Adipocyte (in vitro differentiated cells): ENCODE measurements around the gene SNX32.
A peak's percentile ranks its signal among the peaks of the same experiment; 100 is the strongest.

Experiments
- DNase-seq: peaks from one replicate; pipeline ENCODE4 v3.0.0-alpha.2; 2015; ENCODE audit warnings: low read depth
- H3K27me3 ChIP-seq: replicated peaks from 2 replicates; pipeline ENCODE4 v1.7.0; 2013; ENCODE audit warnings: mild to moderate bottlenecking, low read length, moderate library complexity; ENCODE audit not compliant: control insufficient read depth, insufficient read depth
- H3K36me3 ChIP-seq: 2 replicates; pipeline ENCODE4 v1.7.0; 2013; ENCODE audit warnings: low read length, mild to moderate bottlenecking, moderate library complexity; ENCODE audit not compliant: control insufficient read depth, insufficient read depth, severe bottlenecking
- H3K4me1 ChIP-seq: 2 replicates; pipeline ENCODE4 v1.7.0; 2013; ENCODE audit warnings: mild to moderate bottlenecking, low read length, moderate library complexity; ENCODE audit not compliant: control insufficient read depth, insufficient read depth
- H3K4me3 ChIP-seq: 2 replicates; pipeline ENCODE4 v1.7.0; 2013; ENCODE audit warnings: mild to moderate bottlenecking, low read length, moderate library complexity
- H3K9ac ChIP-seq: 2 replicates; pipeline ENCODE4 v1.7.0; 2013; ENCODE audit warnings: mild to moderate bottlenecking, low read length, moderate library complexity
- H3K9me3 ChIP-seq: 2 replicates; pipeline ENCODE4 v1.7.0; 2013; ENCODE audit warnings: mild to moderate bottlenecking, low read length, moderate library complexity; ENCODE audit not compliant: control insufficient read depth

Gene SNX32

DNA sequence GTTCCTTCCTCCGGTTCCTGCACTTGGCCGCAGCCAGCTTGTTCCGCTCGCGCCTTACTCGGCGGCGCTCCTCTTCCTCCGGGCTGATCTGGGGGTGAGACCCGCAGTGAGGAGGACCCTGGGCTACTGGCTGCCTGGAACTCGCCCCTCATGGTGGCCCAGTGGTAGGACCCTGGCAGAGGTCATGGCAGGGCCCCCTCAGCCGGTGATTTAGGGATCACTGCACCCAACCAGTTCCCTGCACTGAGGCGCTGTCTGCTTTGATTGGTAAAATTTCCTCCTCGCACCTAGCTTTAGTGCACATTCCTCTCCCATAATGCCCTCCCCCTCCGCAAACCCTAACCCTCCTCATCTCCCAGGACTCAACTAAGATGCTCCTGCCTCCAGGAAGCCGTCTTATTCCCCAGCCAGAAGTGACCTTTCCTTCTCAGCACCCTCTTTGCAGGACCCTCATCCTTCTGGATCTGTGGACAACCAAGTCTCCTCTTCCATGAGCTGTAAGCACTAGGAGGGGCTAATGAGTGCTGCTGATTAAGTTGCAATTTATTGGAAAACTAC lies 60.4 kb downstream of the SNX32 start:
- H3K4me1 ChIP-seq = peaks cover 63% of the 10 kb centered on the region
- no peak for DNase-seq
- peaks cover 38% of the 10 kb centered on the region for H3K36me3 ChIP-seq
- peak overlapping the region; percentile 78 for H3K9ac ChIP-seq
- no peaks in the 10 kb centered on the region for H3K9me3 ChIP-seq
- no peak overlapping the region for H3K4me3 ChIP-seq
- H3K27me3 ChIP-seq = no peaks in the 10 kb centered on the region

DNA sequence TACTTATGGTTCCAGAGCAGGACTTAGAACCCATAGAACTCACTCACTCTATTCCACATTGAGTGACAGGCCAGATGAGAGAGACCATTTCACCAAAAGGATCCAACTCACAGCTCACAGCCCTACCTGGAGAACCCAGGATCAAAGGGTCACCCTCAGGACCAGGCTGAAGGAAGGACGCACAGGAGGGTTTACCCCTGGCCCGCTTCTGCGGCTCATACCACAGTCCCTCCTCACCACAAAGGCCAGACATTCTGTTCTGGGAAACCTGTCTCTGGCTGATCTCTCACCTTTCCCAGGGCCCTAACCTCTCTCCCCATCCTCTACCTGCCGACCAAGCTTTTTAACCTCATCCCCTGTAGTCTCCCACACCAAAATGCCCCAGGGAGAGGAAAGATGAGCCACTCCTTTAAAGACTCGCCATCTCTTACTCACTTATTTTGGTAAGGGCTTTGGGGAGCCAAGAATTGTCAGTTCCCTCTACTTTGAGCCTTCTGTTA lies 61.8 kb downstream of the SNX32 start:
- peak overlapping the region; percentile 91 for H3K9ac ChIP-seq
- H3K9me3 ChIP-seq = no peaks in the 10 kb centered on the region
- no peak for DNase-seq
- peaks cover 38% of the 10 kb centered on the region for H3K36me3 ChIP-seq
- no peaks in the 10 kb centered on the region for H3K27me3 ChIP-seq
- no peak overlapping the region for H3K4me3 ChIP-seq
- peaks cover 54% of the 10 kb centered on the region for H3K4me1 ChIP-seq

DNA sequence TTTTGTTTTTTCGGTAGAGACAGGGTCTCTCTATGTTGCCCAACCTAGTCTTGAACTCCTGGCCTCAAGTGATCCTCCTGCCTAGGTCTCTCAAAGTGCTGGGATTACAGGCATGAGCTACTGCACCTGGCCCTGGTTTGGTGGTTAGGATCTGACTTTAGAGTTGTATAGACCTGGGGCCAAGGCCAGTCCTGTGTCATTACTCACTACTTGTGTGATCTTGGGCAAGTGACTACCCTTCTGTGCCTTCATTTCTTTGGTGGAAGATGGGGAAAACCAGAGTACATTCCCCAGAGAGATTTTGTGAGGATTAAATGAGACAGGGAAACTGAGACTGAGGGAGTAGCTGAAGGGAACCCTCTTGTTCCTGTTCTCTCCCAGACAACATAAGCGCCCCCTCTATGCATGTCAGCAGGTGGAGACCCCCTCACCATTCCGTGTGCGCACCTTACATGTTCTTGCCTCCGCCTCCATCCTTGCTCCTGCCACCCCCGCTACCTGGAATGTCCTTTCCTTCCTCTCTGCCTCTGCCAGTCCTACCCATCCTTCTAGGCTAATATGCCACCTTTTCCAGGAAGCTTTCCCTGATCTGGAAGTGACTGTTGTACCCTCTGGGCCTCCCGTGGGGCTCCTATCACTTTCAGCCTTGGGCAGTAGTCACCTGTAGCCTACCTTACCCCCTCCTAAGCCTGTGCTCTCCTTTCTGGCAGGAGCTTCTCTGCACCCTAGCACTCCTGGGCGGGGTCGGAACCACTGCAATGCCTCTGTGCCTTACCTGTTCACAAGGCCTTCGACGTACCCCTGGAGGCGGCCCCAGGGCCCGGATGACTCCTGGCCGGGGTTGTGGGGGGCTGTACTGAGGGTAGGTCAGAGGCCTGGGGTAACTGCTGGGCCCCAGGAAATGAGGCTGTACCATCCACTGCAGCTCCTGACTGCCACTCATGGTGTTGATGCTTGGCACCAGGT lies 62.6 kb downstream of the SNX32 start:
- Histone ChIP-seq H3K36me3 (peaks cover 38% of the 10 kb centered on the region), H3K27me3 (no peaks in the 10 kb centered on the region), H3K9ac (peak overlapping the region; percentile 91), H3K4me1 (peaks cover 62% of the 10 kb centered on the region), H3K9me3 (no peaks in the 10 kb centered on the region), H3K4me3 (peak overlapping the region; percentile 74)
- no peak for DNase-seq

DNA sequence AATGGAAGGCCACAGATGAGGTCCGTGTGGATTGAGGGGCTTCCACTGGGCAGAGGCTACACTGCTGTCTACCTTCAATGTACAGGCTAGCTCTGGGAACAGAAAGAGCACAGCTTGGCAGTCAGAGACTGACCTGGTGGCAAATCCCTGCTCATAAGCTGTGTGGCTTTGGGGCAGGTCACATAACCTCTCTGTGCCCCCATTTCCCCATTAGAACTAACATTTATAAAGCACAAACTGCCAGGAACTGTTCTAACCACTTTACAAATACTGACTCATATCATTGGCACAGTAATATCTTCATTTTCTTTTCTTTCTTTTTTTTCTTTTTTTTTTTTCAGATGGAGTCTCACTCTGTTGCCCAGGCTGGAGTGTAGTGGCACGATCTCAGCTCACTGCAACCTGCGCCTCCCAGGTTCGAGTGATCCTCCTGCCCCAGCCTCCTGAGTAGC lies 63.3 kb downstream of the SNX32 start:
- Histone ChIP-seq H3K36me3 (peaks cover 36% of the 10 kb centered on the region), H3K4me3 (peak overlapping the region; percentile 74), H3K9ac (peak overlapping the region; percentile 91), H3K4me1 (peaks cover 64% of the 10 kb centered on the region), H3K27me3 (no peaks in the 10 kb centered on the region), H3K9me3 (no peaks in the 10 kb centered on the region)
- no peak for DNase-seq

DNA sequence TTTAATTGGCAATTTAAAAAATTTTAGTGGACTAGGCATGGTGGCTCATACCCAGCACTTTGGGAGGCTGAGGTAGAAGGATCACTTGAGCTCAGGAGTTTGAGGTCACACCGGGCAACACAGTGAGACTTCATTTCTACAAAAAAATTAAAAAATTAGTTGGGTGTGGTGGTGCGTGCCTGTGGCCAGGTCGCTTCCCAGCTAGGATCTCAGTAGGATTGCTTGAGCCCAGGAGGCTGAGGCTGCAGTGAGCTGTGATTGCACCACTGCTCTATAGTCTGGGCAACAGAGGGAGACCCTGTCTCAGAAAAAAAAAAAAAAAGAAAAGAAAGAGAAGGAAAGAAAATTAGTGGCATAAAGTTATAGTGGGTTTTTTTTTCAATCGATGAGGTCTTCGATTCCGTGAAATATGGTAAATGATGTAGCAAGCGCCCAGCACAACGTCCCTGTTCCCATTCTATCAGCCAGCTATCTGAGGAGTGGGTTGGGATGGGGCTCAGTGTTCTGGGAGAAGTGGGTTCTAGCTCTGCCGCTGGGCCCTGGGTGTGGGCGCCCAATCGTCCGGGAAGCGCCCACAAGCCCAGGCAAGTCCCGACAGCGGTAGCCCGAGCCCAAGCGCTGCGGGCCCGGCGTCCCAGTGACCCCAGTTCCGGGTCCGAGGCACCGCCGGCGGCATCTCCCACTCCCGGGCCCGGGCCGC lies 65.0 kb downstream of the SNX32 start:
- H3K4me1 ChIP-seq = peaks cover 65% of the 10 kb centered on the region
- H3K9ac ChIP-seq = peak overlapping the region; percentile 91
- peaks cover 20% of the 10 kb centered on the region for H3K36me3 ChIP-seq
- peak; percentile 62 for DNase-seq
- H3K4me3 ChIP-seq = peak overlapping the region; percentile 89
- H3K27me3 ChIP-seq = no peaks in the 10 kb centered on the region
- H3K9me3 ChIP-seq = no peaks in the 10 kb centered on the region

DNA sequence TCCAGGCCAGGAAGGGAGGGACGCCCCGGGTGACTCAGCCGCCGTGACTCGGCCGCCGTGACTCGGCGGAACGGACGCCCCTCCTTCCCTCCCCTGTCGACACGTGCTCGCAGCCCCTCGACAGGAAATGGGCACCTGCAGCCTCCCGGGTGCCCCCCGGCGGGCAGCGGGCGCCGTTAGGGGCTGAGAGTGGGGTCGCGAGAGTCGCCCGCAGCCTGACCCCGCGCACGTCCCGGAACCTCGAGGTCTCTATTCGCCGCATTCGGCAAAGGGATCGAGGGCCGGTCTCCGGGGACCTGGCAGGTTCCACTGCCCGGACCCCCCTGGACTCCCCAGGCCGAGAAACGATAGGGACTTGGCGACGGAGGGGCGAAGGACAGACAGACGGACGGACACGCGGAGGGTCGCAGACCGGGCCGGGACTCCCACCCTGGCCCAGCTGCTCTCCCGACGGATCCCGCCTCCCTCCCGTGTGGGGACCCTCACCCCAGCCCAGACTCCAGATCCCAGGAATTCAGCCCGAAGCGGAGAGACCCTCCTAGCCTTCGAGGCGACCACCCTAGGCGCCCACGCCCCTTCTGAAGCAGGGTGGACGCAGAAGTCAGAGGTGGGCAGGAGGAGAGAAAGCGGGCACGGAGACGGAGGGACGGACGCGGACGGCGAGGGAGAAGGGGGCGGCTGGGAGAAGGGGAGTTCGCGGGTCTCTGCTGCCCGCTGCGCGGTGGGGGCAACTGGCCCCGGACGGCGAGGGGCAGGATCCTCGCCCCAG lies 65.8 kb downstream of the SNX32 start:
- no peaks in the 10 kb centered on the region for H3K9me3 ChIP-seq
- peaks cover 59% of the 10 kb centered on the region for H3K4me1 ChIP-seq
- DNase-seq = peak; percentile 92
- H3K27me3 ChIP-seq = no peaks in the 10 kb centered on the region
- H3K9ac ChIP-seq = peak overlapping the region; percentile 91
- peak overlapping the region; percentile 89 for H3K4me3 ChIP-seq
- H3K36me3 ChIP-seq = peaks cover 14% of the 10 kb centered on the region

DNA sequence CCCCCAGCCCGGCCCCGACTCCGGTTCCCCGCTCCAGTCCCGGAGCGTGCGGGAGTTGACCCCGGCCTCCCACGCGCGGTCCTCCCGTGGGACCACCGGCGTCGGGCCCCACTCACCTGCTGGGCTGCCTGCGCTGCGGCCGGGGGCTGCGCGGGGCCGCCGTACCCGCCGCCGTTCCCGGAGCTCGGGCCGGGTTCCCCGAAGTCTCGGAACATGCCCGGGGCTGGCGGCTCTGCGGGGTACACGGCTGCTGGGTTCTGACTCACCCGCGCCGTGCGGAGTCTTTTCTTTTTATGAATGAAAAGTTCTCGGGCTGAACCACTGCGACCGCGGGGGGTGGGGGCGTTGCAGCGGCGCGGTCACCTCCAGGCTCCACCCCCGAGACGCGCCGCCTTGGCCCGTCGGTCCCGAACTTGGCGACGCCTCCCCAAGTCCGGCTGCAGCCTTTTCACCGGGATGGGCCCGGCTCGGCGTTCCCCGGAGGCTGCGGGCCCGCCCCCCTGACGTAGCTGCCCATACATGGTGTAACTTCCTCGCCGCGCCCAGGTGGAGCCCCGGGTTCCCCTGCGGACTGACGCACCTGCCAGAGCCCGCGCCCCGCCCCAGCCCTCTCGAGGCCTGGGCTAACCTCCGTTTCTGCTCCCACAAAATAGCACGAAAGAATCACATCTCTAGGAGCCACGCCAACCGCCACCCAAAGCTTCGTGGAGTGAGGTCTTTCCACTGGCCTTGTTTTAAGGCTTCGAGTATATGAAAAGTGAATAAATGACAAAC lies 66.5 kb downstream of the SNX32 start, which contains the start of gene FOSL1:
Gene FOSL1 (minus strand): TSS at position 264 of the 774 bp plus-strand sequence. CDS start 49 bp downstream, at position 215.
- peak; percentile 96 for DNase-seq
- Histone ChIP-seq H3K9me3 (no peaks in the 10 kb centered on the region), H3K36me3 (peaks cover 13% of the 10 kb centered on the region), H3K4me1 (peaks cover 59% of the 10 kb centered on the region), H3K4me3 (peak within 1 kb of the TSS; percentile 89), H3K27me3 (no peaks in the 10 kb centered on the region), H3K9ac (peak within 1 kb of the TSS; percentile 91)

DNA sequence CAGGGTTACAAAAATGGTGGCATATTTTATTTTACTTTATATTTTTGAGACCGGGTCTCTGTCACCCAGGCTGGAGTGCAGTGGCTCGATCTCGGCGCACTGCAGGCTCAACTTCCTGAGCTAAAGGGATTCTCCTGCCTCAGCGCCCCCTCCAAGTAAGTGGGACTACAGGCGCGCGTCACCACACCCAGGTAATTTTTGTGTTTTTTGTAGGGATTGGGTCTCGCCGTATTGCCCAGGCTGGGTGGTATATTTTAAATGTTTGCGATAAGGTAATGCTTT lies 67.1 kb downstream of the SNX32 start:
- Histone ChIP-seq H3K4me3 (peak overlapping the region; percentile 89), H3K27me3 (no peaks in the 10 kb centered on the region)

DNA sequence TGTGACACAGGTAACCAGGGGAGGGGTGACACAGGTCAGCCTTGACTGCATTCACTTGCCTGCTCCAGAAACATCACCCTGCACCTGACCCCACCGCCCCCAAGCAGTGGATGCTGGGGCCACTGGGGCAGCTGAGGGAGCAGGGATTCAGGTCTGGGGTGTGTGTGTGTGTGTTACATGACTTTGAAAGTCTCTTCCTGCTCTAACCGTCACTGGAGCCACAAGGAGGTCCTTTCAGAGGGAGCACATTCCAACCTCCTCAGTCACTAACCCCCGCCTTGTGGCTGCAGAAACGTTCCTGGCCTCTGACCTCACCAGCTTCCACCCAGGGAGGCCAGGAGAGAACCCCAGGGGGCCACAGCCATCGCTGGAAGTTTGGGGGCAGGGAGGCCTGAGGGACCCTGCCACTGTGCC lies 69.3 kb downstream of the SNX32 start:
- Histone ChIP-seq H3K36me3 (no peaks in the 10 kb centered on the region), H3K4me1 (peaks cover 36% of the 10 kb centered on the region), H3K4me3 (no peak overlapping the region), H3K9ac (peak overlapping the region; percentile 61), H3K9me3 (no peaks in the 10 kb centered on the region), H3K27me3 (no peaks in the 10 kb centered on the region)
- DNase-seq = peak; percentile 80

More for the DNA sequence above, 67.1 kb downstream of the SNX32 start:
- Histone ChIP-seq H3K36me3 (peaks cover 8% of the 10 kb centered on the region), H3K4me1 (peaks cover 55% of the 10 kb centered on the region), H3K9me3 (no peaks in the 10 kb centered on the region), H3K9ac (peak overlapping the region; percentile 37)
- no peak for DNase-seq
